ENCODE results near the gene SLC18A3. TPM values are rescaled to one million over a fixed set of nuclear protein-coding genes. Genes with fewer than 3 reads are reported as not detected.

Gene SLC18A3
- total RNA-seq, 1 donor from 2014 or later, result not detected

GRCh38 chr10:49610458-49611165 lies 502 bp downstream of the SLC18A3 start:
- no peak for FAIRE-seq
- no peak overlapping the region for H3K4me3 ChIP-seq (ENCODE audit: low read depth, low read length)
- peaks cover 71% of the 10 kb centered on the region for H3K27me3 ChIP-seq (ENCODE audit: control insufficient read depth, insufficient read depth, low read length)
- no peak for DNase-seq (ENCODE audit: low read depth)
- TF ChIP-seq, protein P1, sequence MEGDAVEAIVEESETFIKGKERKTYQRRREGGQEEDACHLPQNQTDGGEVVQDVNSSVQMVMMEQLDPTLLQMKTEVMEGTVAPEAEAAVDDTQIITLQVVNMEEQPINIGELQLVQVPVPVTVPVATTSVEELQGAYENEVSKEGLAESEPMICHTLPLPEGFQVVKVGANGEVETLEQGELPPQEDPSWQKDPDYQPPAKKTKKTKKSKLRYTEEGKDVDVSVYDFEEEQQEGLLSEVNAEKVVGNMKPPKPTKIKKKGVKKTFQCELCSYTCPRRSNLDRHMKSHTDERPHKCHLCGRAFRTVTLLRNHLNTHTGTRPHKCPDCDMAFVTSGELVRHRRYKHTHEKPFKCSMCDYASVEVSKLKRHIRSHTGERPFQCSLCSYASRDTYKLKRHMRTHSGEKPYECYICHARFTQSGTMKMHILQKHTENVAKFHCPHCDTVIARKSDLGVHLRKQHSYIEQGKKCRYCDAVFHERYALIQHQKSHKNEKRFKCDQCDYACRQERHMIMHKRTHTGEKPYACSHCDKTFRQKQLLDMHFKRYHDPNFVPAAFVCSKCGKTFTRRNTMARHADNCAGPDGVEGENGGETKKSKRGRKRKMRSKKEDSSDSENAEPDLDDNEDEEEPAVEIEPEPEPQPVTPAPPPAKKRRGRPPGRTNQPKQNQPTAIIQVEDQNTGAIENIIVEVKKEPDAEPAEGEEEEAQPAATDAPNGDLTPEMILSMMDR (IDR thresholded peaks at IDR 0.05; ENCODE audit: insufficient read depth, low read length, severe bottlenecking), result no peak
- H3K36me3 ChIP-seq (ENCODE audit: control insufficient read depth, insufficient read depth, low read length), result no peaks in the 10 kb centered on the region

GRCh38 chr10:49611166-49611815 lies 1.2 kb downstream of the SLC18A3 start:
- FAIRE-seq (no peak), DNase-seq (ENCODE audit: low read depth) (no peak)
- Histone ChIP-seq H3K36me3 (ENCODE audit: control insufficient read depth, insufficient read depth, low read length) (no peaks in the 10 kb centered on the region), H3K4me3 (ENCODE audit: low read depth, low read length) (no peak overlapping the region), H3K27me3 (ENCODE audit: control insufficient read depth, insufficient read depth, low read length) (peaks cover 73% of the 10 kb centered on the region)
- TF ChIP-seq, protein P1 (IDR thresholded peaks at IDR 0.05; ENCODE audit: insufficient read depth, low read length, severe bottlenecking), result no peak

DNA sequence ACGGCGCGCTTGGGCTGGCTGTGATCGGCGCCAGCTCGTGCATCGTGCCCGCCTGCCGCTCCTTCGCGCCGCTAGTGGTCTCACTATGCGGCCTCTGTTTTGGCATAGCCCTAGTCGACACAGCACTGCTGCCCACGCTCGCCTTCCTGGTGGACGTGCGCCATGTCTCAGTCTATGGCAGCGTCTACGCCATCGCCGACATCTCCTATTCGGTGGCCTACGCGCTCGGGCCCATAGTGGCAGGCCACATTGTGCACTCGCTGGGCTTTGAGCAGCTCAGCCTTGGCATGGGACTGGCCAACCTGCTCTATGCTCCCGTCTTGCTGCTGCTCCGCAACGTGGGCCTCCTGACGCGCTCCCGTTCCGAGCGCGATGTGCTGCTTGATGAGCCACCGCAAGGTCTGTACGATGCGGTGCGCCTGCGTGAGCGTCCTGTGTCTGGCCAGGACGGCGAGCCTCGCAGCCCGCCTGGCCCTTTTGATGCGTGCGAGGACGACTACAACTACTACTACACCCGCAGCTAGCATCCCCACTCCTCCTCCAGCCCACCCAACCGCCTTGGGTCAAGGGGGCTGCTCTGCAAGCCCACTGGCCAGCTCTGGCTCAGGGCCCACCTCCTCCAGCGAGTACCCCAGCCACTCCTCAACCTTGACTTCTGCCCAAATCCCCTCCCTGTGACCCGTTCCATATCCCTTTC lies 1.9 kb downstream of the SLC18A3 start:
- Histone ChIP-seq H3K4me3 (ENCODE audit: low read depth, low read length) (no peak overlapping the region), H3K27me3 (ENCODE audit: control insufficient read depth, insufficient read depth, low read length) (peaks cover 73% of the 10 kb centered on the region), H3K36me3 (ENCODE audit: control insufficient read depth, insufficient read depth, low read length) (no peaks in the 10 kb centered on the region)
- DNase-seq (ENCODE audit: low read depth), result no peak
- FAIRE-seq, result no peak
- TF ChIP-seq, protein P1 (IDR thresholded peaks at IDR 0.05; ENCODE audit: insufficient read depth, low read length, severe bottlenecking), result no peak

DNA sequence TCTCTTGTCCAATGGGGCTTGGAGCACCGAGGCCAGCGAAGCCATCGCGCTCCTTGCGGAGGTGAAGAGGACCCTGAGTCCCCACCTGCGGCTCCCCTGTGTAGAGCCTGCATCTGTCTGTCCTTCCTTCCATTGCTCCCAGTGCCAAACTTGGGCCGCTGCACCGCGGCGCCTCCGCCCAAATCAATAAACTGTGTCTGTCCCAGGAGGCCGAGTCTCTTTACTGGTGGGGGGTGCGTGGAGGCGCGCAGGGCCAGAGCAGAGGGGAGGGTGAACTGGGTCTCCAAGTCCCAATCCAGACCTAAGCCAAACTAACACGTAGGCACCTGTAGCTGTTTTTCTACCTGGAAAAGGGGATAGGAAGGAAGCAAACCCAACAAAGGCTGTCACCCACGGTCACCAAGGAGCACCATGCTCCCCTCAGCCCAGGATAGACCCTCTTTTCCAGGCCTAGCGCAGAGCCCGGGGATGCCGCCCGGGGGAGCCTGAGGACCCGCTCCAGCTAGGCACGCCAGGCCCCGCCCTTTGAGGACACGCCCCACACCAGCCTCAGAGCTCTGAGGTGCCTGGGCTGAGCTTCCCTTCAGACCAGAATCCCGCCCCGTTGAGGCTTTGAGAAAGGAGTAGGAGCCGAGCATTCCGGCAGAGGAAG lies 2.5 kb downstream of the SLC18A3 start:
- H3K4me3 ChIP-seq (ENCODE audit: low read depth, low read length), result no peak overlapping the region
- no peaks in the 10 kb centered on the region for H3K36me3 ChIP-seq (ENCODE audit: control insufficient read depth, insufficient read depth, low read length)
- FAIRE-seq, result no peak
- TF ChIP-seq, protein P1 (IDR thresholded peaks at IDR 0.05; ENCODE audit: insufficient read depth, low read length, severe bottlenecking), result no peak
- no peak for DNase-seq (ENCODE audit: low read depth)
- peaks cover 69% of the 10 kb centered on the region for H3K27me3 ChIP-seq (ENCODE audit: control insufficient read depth, insufficient read depth, low read length)

DNA sequence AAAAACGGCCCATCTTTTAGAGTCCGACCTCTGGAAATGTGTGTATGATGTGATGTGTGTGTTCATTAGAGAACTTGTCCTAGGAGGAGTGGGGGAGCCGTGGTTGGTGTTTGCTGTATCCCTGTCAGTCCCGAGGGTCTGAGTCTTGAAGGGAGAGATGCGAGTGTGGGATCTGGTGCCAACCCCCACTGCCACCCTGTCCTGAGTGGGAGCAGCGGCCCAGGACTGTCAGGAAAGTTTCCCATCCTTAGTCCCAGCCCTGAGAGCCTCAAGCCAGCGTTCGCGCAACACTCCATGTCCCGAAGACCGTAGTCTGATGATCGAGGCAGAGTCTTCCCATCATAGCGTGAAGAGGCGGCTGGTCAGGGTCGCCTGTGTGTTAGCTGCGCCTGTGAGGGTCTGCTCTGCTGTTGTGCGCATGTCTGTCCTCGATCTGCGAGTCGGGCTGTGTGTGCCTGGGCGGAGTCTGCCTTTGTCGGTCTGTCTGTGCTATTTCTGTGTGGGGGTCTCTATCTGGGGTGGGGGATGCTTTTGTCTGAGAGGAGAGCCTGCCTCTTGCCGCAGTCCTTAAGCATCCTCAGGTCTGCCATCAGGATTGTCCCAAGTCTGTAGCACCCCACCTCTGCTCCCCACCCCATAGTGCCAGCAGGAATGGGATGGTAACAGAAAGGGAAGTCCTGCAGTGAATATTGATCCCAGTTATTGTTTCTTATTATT lies 3.2 kb downstream of the SLC18A3 start:
- FAIRE-seq (no peak), DNase-seq (ENCODE audit: low read depth) (no peak)
- TF ChIP-seq, protein P1 (IDR thresholded peaks at IDR 0.05; ENCODE audit: insufficient read depth, low read length, severe bottlenecking), result no peak
- Histone ChIP-seq H3K36me3 (ENCODE audit: control insufficient read depth, insufficient read depth, low read length) (no peaks in the 10 kb centered on the region), H3K27me3 (ENCODE audit: control insufficient read depth, insufficient read depth, low read length) (peaks cover 63% of the 10 kb centered on the region), H3K4me3 (ENCODE audit: low read depth, low read length) (no peak overlapping the region)

All from bronchial epithelial cell (primary cell).